GM12865 (cell line): Measurements from ENCODE around the gene SAMSN1.

ENCODE experiments used
- DNase-seq: peaks from one replicate; pipeline ENCODE4 v3.0.0; 2010; ENCODE audit warnings: low read depth
- H3K4me3 ChIP-seq: 2 replicates; pipeline ENCODE4 v1.5.1; 2011; ENCODE audit warnings: mild to moderate bottlenecking, low read depth, low read length, control low read depth
- TF ChIP-seq, protein P1 (sequence below): IDR thresholded peaks from 2 replicates; pipeline ENCODE4 v1.5.1; 2011; ENCODE audit warnings: low read length, control low read depth, low read depth, inconsistent platforms; ENCODE audit not compliant: insufficient read depth; ENCODE audit errors: missing control alignments

Gene SAMSN1

GRCh38 chr21:14581902-14582457 lies 35.9 kb upstream of the SAMSN1 start:
- TF ChIP-seq, protein P1, sequence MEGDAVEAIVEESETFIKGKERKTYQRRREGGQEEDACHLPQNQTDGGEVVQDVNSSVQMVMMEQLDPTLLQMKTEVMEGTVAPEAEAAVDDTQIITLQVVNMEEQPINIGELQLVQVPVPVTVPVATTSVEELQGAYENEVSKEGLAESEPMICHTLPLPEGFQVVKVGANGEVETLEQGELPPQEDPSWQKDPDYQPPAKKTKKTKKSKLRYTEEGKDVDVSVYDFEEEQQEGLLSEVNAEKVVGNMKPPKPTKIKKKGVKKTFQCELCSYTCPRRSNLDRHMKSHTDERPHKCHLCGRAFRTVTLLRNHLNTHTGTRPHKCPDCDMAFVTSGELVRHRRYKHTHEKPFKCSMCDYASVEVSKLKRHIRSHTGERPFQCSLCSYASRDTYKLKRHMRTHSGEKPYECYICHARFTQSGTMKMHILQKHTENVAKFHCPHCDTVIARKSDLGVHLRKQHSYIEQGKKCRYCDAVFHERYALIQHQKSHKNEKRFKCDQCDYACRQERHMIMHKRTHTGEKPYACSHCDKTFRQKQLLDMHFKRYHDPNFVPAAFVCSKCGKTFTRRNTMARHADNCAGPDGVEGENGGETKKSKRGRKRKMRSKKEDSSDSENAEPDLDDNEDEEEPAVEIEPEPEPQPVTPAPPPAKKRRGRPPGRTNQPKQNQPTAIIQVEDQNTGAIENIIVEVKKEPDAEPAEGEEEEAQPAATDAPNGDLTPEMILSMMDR = no peak
- DNase-seq = no peak
- no peak overlapping the region for H3K4me3 ChIP-seq

- peak; percentile 22 for DNase-seq
- TF ChIP-seq, protein P1 = no peak
- H3K4me3 ChIP-seq = no peak overlapping the region
These were observed 27.1 kb upstream of the SAMSN1 start for GRCh38 chr21:14573244-14573643.

- no peak overlapping the region for H3K4me3 ChIP-seq
- peak; percentile 48 for DNase-seq
- TF ChIP-seq, protein P1 = no peak
These were observed 26.2 kb upstream of the SAMSN1 start for GRCh38 chr21:14572204-14572780.

DNA sequence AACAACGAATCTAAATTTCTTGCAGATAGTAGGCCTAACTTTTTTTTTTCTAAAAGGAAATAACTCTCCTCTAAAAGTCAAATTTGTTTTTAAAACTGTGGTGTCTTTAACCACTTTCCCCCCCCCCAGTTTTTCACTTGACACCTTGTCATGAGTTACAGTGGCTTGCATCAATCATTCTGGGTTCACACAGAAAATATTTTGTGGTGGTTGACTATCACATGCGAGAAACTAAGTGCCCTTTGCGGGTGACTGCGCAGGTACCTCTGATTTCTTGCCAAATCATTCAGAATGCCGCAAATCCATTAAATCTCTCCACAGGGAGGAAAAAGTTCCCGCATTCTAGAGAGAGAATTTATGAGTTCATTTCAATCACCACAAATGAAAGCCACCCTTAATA lies 23.8 kb upstream of the SAMSN1 start:
- DNase-seq = peak; percentile 38
- TF ChIP-seq, protein P1 = no peak
- H3K4me3 ChIP-seq = no peak overlapping the region

- H3K4me3 ChIP-seq = no peak overlapping the region
- TF ChIP-seq, protein P1 = no peak
- DNase-seq = no peak
These were observed 23.0 kb upstream of the SAMSN1 start for GRCh38 chr21:14569026-14569621.

DNA sequence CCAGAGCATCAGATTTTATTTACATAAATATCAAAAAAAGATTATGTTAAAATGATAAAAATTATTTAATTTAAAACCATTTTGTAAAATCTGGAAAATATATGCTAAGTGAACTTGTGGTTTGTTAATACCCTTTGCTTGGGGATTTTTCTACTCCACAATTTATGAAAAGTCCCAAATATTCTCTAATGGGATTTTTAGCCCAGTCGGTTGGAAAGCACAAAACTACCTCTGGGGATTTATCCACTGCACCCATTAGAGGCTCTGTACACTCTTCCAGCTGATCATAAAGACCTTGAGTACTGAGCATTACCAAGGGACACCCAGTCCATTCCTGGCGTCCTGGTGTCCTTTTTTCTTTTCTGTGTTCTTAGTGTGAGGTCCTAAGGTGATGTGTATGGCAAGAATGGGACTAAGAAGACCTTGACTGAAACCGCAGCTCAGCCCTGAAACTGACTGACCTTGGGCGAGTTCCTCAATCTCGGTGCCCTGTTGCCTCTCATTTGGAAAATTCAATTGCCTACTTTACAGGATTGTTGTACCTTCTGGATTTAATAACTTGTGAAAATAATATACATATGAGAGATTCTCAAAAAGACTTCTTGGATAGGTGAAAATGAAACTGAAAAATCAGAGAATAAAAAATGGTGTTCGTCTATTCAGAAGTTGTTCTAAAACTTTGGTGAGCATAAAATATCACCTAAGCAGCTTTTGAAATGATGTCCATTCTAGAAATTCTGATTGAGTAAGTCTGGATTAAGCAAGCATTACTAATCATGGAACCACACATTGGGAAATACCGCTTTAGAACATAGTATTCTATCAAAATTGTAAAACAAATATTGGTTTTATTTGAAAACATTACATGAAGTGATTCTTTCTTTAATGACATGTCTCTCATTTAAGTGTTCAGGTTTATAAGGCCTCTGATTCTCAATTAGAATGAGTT lies 21.5 kb upstream of the SAMSN1 start:
- peak; percentile 55 for DNase-seq
- H3K4me3 ChIP-seq = peak overlapping the region; percentile 23
- TF ChIP-seq, protein P1 = no peak
